PC-3 (cell line): ENCODE data around the gene PTPRE. TPM values are rescaled to one million over a fixed set of nuclear protein-coding genes. Genes with fewer than 3 reads are reported as not detected.

Experiments used
- ATAC-seq: fragments of 200-7000 bp; cut with Tn5 transposase; 2 replicates; pipeline ENCODE4 v1.9.1; 2020; ENCODE audit warnings: mild to moderate bottlenecking, moderate library complexity
- BruUV-seq: library from RNA; stranded (reverse); fragments of 400-500 nt; replicated peaks from 2 replicates; lab custom pipeline; 2021; lab: Mats Ljungman, UMichigan
- CTCF ChIA-PET: fragments of 300-600 bp; sonication (Branson Sonifier 250); formaldehyde crosslinking; loops from one replicate; lab custom pipeline; 2022; ENCODE audit warnings: antibody characterized with exemption; lab: Charles Lee
- POLR2A ChIA-PET: fragments of 300-600 bp; sonication (Branson Sonifier 250); formaldehyde crosslinking; loops from one replicate; lab custom pipeline; 2022; ENCODE audit warnings: antibody characterized with exemption; ENCODE audit not compliant: unreplicated experiment; lab: Charles Lee
- DNase-seq: peaks from one replicate; pipeline ENCODE4 v3.0.0-alpha.2; 2015
- H2AFZ ChIP-seq: fragments of 300-600 bp; sonication (generic); 2 replicates; pipeline ENCODE4 v1.6.0; 2016; ENCODE audit warnings: antibody characterized with exemption, low read length
- H3F3A ChIP-seq: fragments of 300-600 bp; sonication (generic); one replicate; pipeline ENCODE4 v1.6.0; 2017; ENCODE audit warnings: antibody characterized with exemption, low read length, control low read depth, mild to moderate bottlenecking; ENCODE audit not compliant: unreplicated experiment
- H3K27ac ChIP-seq: fragments of 300-600 bp; sonication (generic); 2 replicates; pipeline ENCODE4 v1.5.1; 2016; ENCODE audit warnings: mild to moderate bottlenecking, low read length
- H3K27me3 ChIP-seq: fragments of 300-600 bp; sonication (generic); 2 replicates; pipeline ENCODE4 v1.6.1; 2016; ENCODE audit warnings: low read length, mixed read lengths
- H3K36me3 ChIP-seq: fragments of 300-600 bp; sonication (generic); 2 replicates; pipeline ENCODE4 v1.6.1; 2016; ENCODE audit warnings: low read depth, mixed run types, low read length, mixed read lengths
- H3K4me1 ChIP-seq: fragments of 300-600 bp; sonication (generic); 2 replicates; pipeline ENCODE4 v1.5.1; 2016; ENCODE audit warnings: low read length; ENCODE audit not compliant: insufficient read depth
- H3K4me2 ChIP-seq: fragments of 300-600 bp; sonication (generic); 2 replicates; pipeline ENCODE4 v1.6.0; 2016; ENCODE audit warnings: low read length
- H3K4me3 ChIP-seq: fragments of 300-600 bp; sonication (generic); 2 replicates; pipeline ENCODE4 v1.5.1; 2016; ENCODE audit warnings: mild to moderate bottlenecking, low read length, mixed read lengths
- H3K79me2 ChIP-seq: fragments of 300-600 bp; sonication (generic); 2 replicates; pipeline ENCODE4 v1.6.1; 2017; ENCODE audit warnings: low read length, mixed read lengths
- H3K9ac ChIP-seq: fragments of 300-600 bp; sonication (generic); 2 replicates; pipeline ENCODE4 v1.6.0; 2016; ENCODE audit warnings: mild to moderate bottlenecking, low read length
- H3K9me2 ChIP-seq: fragments of 300-600 bp; sonication (generic); replicated peaks from 2 replicates; pipeline ENCODE4 v1.6.1; 2016; ENCODE audit warnings: mixed run types, low read length, mixed read lengths
- H3K9me3 ChIP-seq: fragments of 300-600 bp; sonication (generic); 2 replicates; pipeline ENCODE4 v1.6.1; 2016; ENCODE audit warnings: low read length, mixed read lengths
- H4K20me1 ChIP-seq: fragments of 300-600 bp; sonication (generic); 2 replicates; pipeline ENCODE4 v1.6.1; 2016; ENCODE audit warnings: low read length, mixed read lengths
- CTCF ChIP-seq: fragments of 300-600 bp; sonication (generic); conservative IDR thresholded peaks from 2 replicates; pipeline ENCODE4 v1.5.1; 2017; ENCODE audit warnings: antibody characterized with exemption, low read depth, mild to moderate bottlenecking, low read length
- EZH2 ChIP-seq: fragments of 300-600 bp; sonication (generic); IDR thresholded peaks from one replicate; pipeline ENCODE4 v1.6.1; 2017; ENCODE audit warnings: antibody characterized with exemption, mild to moderate bottlenecking, low read length; ENCODE audit not compliant: unreplicated experiment
- EZH2phosphoT487 ChIP-seq: fragments of 300-600 bp; sonication (generic); IDR thresholded peaks from 2 replicates; pipeline ENCODE4 v1.6.1; 2018; ENCODE audit warnings: mild to moderate bottlenecking, antibody characterized with exemption, low read length, borderline replicate concordance
- intact Hi-C: fragments of 100-400 bp; cut with micrococcal nuclease; formaldehyde crosslinking; loops from 2 replicates; pipeline ENCODE4 v1.9.0; 2023
- total RNA-seq: library from RNA; depleted of rRNA; stranded (reverse); fragments of >200 nt; gene quantifications from 2 replicates; pipeline ENCODE4 v1.2.3, GENCODE V29; 2014

PTPRE gene
- total RNA-seq, 1 experiment from 2014 or later: 3.1 TPM

GRCh38 chr10:127911218-127911866 is 4.4 kb downstream of the PTPRE start:
- Histone ChIP-seq H3K27ac (no peak overlapping the region), H3K36me3 (no peaks in the 10 kb centered on the region), H3K4me3 (no peak overlapping the region), H3K9me2 (no peaks in the 10 kb centered on the region), H3K79me2 (no peaks in the 10 kb centered on the region), H2AFZ (no peak overlapping the region), H3K4me1 (peaks cover 24% of the 10 kb centered on the region), H3F3A (no peaks in the 10 kb centered on the region), H4K20me1 (no peaks in the 10 kb centered on the region), H3K4me2 (no peak overlapping the region), H3K9ac (no peak overlapping the region), H3K9me3 (no peaks in the 10 kb centered on the region), H3K27me3 (no peaks in the 10 kb centered on the region)
- POLR2A ChIA-PET: no interaction called here
- TF ChIP-seq EZH2phosphoT487 (no peak), CTCF (no peak), EZH2 (no peak)
- ATAC-seq (no peak), DNase-seq (no peak)
- no TSS peak for BruUV-seq
- CTCF ChIA-PET: no interaction called here
- intact Hi-C loops: no loop called here

- BruUV-seq: no TSS peak
- Histone ChIP-seq H3K9me2 (no peaks in the 10 kb centered on the region), H3K9me3 (no peaks in the 10 kb centered on the region), H3K9ac (no peak overlapping the region), H4K20me1 (no peaks in the 10 kb centered on the region), H3K4me2 (no peak overlapping the region), H3K4me3 (no peak overlapping the region), H3K79me2 (no peaks in the 10 kb centered on the region), H3K4me1 (peaks cover 21% of the 10 kb centered on the region), H3K36me3 (no peaks in the 10 kb centered on the region), H3F3A (no peaks in the 10 kb centered on the region), H3K27me3 (no peaks in the 10 kb centered on the region), H2AFZ (no peak overlapping the region), H3K27ac (no peak overlapping the region)
- no peak for DNase-seq
- CTCF ChIA-PET: no interaction called here
- intact Hi-C loops: no loop called here
- no peak for ATAC-seq
- POLR2A ChIA-PET: no interaction called here
- no peak for TF ChIP-seq EZH2
- TF ChIP-seq EZH2phosphoT487: no peak
- no peak for TF ChIP-seq CTCF
These were observed 5.0 kb downstream of the PTPRE start for GRCh38 chr10:127911867-127912257.

- no TSS peak for BruUV-seq
- Histone ChIP-seq H3K79me2 (no peaks in the 10 kb centered on the region), H4K20me1 (no peaks in the 10 kb centered on the region), H3K9me2 (no peaks in the 10 kb centered on the region), H3K4me1 (peaks cover 18% of the 10 kb centered on the region), H3K27ac (no peak overlapping the region), H3K4me3 (no peak overlapping the region), H3K9me3 (no peaks in the 10 kb centered on the region), H3K4me2 (no peak overlapping the region), H3K36me3 (no peaks in the 10 kb centered on the region), H2AFZ (no peak overlapping the region), H3K9ac (no peak overlapping the region), H3K27me3 (no peaks in the 10 kb centered on the region), H3F3A (no peaks in the 10 kb centered on the region)
- ChIA-PET POLR2A (no interaction called here), CTCF (no interaction called here)
- no peak for ATAC-seq
- TF ChIP-seq CTCF (no peak), EZH2 (no peak), EZH2phosphoT487 (no peak)
- no peak for DNase-seq
- intact Hi-C loops: no loop called here
These were observed 5.9 kb downstream of the PTPRE start for GRCh38 chr10:127912607-127913367.
